DMS53 treated with DMSO at 0.1 percent for 48 hours (cell line): Measurements from ENCODE around the gene RDM1.

Experiments
- DNase-seq: peaks from one replicate; lab custom pipeline; 2025; ENCODE audit not compliant: unreplicated experiment; lab: John Stamatoyannopoulos, UW

The RDM1 gene

DNA sequence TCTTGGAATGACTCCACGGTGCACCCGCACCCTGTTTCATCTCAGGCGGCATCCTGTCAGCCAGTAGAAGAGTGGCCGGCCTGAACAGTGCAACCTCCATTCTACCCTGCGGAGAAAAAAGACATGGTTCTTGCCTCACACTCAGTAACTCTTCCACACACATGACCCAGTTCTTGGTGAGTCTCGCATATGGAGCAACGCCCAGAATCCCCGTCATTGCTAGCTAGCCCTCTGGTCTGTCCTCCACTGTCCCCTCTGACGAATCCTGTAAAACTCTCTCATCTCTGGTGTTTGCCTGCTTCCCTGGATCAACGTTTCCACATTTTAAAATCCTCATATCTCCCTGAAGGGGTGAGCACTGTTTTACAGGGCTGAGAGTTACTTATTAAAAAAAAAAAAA, 4.2 kb upstream of the RDM1 start:
- no peak for DNase-seq

DNA sequence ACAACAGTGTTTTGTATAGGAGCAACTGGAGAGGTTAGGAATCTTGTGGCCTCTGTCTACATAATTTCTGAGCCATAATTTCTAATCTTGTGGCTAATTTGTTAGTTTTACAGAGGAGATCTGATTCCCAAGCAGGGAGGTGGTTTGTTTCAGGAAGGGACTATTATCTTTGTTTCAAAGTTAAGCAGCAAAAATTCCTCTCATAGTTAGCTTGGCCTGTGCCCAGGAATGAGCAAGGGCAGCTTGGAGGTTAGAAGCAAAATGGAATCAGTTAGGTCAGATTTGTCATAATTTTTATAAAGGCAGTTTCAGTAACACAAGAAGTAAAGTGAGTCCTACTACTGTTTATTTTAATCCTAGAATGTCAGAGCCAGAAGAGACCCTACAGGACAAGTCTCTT, 2.0 kb upstream of the RDM1 start:
- DNase-seq: no peak

DNA sequence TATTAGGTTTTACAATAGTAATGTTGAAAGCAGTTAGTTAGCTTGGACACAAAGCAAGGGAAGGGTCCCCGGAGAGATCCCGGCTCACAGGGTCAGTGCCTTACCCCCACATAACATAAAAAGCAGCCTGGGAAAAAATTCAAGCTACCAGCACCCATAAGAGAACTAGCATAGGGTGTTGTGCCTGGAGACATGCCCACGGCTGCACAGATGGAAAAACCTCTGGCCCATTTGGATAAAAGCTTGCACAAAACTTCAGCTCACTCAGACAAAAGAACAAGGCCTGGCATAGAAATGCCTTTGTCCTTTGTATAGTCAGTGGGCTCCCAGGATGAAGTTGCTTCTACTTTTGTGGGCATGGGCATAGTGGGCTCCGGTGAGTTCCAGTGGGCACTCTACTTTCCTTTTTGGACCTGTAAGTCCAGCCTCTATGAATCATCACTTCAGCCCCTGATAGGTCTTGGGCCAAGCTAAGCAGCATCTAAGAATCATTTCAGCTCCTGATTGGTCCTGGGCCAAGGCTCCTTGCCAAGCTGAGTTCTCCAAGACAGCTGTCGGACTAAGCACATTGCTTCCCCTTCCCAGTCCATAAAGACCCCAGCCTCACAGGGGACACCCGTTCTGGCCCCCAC, 1.3 kb upstream of the RDM1 start:
- DNase-seq: no peak

DNA sequence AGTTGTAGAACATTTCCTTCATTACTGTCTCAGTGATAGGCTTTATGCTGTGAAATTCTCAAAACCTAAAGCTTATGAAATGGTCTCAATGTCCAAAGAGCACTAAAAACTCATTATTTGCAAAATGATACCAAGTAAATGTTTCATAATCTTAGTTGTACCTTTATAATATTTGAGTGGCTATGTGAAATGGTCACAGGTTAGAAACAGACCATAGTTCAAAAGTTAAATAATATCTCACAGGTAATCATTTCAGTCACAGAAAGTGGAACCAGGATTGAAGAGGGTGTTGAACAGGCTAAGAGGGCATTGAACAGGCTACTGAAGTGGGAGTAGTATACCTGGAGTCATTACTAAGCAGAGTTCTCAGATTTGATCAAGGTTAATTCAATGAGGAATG, 2.9 kb downstream of the RDM1 start:
- no peak for DNase-seq

DNA sequence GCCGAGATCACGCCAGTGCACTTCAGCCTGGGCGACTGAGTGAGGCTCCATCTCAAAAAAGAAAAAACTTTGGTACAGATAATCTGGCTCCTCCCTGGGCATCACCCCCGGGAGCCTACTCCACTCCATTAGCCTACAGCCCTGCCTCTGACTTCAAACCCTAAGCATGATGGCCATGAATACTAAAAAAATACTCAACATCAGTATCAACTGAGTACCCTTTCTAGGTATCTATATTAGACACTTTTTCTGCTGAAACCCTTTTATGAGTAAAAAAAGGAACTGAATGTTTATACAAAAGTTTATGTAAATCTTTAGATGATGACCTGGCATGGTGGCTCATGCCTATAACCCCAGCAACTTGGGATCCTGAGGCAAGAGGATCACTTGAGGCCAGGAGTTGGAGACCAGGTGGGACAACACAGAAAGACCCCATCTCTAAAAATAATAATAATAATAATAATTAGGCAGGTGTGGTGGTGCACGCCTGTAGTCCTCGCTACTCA, 6.9 kb downstream of the RDM1 start:
- DNase-seq: no peak

DNA sequence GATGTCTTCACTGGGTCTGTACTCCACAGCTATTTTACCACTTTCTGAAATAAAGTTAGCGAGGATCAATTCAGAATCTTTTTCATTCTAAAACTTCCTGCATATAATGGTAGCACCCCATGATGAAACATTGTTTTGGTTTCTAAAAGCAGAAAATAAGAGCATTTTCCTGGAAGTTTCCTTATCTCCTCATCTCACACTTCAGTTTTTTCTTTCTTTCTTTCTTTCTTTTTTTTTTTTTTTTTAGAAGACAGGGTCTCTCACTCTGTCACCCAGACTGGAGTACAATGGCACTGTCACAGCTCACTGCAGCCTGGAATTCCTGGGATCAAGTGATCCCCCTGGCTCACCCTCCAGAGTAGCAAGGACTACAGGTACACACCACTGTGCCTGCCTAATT, 10.3 kb downstream of the RDM1 start:
- no peak for DNase-seq

DNA sequence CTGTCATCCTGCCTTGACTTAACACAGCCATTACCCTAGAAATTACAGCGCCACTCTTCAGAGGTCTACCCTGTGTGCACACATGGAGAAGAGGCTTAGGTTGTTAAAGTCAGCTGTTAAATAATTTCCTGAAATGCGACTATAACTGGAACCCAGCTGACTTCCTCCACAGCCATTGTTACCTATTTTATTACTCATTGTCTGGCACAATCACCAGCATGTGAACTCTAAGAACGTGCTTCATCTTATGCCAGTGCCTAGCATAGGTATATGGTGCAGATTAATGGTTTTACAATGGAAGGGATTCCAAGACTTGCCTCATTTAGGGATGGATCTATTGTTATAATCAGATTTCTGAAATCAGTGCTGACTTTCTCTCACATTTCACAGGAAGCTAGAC, 11.9 kb downstream of the RDM1 start:
- no peak for DNase-seq

DNA sequence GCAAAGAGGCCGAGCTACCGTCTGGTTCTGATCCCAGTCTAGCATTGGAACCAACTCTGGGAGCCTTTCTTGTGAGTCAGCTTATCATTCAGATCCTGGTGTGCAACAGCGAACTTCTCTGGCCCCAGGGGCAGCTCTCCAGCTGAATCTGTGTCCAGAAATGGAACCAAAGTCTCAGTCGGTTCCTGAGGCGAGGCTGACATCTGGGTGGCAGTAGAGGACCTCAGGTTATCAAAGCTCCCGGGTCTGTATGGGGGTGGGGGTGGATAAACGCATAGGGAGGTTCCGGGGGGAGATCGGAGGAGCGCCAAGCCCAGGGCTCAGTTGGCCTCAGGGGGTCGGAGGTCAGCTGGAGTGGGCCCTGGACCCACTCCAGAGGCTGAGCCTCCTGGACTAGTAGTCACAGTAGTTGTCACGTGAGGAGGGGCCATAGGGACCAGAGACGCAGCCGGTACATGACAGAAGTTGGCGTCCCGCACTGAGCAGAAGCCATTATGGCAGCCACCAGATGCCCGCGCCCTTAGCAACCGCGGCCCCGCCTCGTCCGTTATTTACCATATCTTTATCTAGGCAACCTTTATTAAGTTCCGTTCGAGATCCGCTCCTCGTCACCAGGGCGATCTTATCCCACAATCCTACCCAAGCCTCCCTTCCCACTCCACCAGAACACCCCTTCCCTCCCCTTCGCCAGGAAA, 12.9 kb downstream of the RDM1 start:
- no peak for DNase-seq

DNA sequence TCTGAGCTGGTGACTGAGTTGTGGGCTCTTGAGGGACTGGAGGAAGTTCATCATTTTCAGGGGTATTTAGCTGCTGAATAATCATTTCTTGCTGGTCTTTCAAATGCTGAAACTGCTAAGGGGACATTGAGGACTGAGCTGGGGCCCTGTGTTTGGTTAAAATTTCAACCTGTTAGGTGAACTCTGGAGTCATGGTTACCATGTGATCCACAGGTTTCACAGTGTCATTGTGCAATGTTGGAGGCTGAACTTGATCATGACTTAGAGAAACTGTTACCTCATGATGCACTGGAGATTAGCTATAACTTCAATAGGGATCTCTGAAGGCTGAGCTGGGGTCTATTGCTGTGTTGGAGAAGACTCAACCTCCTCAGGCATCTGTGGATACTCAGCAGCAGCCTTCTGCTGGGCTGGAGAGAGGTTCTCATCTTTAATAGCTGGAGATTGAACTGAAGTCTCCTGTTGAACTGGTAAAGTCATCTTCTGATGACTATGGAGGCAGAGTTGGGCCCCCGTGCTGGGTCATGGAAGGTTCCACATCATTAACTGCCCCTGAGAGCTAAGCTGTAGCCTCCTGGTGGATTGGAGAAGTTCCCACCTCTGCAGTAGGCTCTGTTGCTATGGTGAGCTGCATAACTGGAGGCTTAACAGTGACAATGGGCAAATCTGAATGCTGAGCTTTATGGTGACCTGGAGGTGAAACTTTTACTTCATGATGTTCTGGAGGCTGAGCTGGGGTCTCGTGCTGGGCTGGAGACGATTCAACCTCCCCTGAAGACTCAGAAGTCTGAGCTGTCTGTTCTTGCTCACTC, 15.2 kb downstream of the RDM1 start:
- DNase-seq: no peak

DNA sequence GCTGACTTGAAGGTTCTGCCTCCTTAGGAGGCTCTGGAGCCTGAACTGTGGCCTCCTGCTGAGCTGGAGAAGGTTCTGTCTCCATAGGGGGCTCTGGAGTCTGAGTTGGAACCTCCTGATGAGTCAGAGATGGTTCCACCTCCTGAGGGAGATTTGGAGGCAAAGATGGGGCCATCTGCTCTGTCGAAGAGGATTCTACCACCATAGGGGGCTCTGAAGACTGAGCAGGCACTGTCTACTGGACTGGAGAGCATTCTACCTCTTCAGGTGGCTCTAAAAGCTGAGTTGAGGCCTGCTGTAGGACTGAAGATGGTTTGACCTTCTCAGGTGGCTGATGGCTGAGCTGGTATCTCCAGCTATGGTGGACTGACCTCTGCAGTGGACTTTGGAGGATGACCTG, 16.2 kb downstream of the RDM1 start:
- no peak for DNase-seq

DNA sequence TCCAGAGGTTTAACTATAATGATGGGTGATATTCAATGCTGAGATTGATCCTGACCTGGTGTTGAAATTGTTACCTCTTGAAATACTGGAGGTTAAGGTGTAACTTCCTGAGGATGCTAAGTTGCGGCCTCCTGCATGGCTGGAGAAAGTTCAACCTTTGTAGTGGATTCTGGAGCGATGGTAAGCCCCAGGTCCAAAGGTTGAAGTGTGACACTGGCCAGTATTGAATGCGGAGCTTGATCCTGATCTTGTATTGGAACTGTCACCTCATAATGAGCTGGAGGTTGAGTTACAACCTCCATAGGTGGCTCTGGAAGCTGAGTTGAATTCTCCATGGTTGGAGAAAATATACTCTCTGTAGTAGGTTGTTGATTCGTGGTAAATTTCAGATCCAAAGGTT, 17.0 kb downstream of the RDM1 start:
- no peak for DNase-seq

DNA sequence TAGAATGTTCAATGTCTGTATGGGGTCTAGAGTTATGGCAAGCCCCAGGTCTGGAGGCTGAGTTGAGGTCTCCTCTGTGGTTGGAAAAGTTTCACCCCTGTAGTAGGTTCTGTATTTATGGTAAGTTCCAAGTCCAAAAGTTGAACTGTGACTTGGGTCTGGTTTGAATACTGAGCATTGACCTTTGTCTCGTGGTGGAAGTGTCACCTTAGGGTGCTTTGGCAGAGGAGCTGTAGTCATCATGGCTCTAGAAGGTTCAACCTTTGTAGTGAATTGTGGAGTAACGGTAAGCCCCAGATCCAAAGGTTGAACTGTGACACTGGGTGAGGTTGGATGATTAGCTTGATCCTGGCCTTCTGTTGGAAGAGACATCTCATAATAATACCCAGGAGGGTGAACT, 17.6 kb downstream of the RDM1 start:
- no peak for DNase-seq

DNA sequence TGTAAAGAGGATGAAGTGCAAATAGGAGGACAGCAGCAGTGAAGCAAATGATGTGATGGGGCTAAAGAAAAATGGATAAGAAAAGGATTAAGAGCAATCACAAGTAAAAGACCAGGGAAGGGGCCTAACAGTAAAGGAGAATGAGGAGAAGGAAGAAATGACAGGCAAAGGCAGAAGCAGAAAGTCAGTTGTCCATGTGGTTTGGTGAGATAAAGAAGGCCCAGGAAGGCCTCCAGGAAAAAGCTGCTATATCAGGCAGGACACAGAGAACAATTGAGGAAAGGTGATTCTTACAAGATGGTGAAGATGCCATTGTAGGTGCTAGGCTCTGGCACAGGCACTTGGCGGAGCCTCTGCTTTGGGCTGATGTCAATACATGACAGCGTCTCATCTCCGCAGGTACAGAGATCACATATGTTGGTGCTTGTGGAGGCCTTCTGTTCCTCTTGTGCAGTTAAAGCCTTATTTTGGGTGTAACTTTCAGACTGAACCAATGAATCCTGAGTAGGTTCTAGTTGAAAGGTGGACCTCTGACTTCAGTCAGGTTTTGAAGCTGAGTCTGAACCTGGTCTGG, 18.1 kb downstream of the RDM1 start:
- DNase-seq: no peak

DNA sequence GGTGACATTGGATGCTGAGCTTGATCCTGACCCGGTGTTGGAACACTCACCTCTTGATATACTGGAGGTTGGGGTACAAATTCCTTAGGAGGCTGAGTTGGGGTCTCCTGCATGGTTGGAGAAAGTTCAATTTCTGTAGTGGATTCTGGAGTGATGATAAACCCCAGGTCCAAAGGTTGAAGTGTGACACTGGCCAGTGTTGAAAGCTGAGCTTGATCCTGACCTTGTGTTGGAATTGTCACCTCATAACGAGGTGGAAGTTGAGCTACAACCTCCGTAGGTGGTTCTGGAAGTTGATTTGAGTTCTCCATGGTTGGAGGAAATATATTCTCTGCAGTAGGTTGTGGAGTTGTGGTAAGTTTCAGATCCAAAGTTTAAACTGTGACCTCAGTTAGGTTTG, 21.2 kb downstream of the RDM1 start:
- DNase-seq: no peak

DNA sequence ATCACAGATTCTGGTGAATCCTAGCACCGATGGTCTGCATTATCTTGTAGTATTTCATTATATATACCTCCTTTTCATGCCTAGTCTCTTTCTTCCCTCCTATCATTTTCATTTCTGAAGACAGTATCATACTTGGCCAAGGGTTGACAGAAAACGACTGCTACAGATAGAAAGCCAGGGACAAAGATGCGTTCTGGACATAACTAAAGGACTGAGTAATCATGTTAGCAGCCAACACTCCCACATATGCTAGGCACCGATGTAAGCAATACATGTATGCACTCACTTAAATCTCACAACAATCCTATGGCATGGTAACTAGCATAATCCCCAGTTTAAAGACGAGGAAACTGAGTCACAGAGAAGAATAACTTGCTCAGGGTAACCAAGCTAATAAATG, 22.9 kb downstream of the RDM1 start:
- DNase-seq: no peak

DNA sequence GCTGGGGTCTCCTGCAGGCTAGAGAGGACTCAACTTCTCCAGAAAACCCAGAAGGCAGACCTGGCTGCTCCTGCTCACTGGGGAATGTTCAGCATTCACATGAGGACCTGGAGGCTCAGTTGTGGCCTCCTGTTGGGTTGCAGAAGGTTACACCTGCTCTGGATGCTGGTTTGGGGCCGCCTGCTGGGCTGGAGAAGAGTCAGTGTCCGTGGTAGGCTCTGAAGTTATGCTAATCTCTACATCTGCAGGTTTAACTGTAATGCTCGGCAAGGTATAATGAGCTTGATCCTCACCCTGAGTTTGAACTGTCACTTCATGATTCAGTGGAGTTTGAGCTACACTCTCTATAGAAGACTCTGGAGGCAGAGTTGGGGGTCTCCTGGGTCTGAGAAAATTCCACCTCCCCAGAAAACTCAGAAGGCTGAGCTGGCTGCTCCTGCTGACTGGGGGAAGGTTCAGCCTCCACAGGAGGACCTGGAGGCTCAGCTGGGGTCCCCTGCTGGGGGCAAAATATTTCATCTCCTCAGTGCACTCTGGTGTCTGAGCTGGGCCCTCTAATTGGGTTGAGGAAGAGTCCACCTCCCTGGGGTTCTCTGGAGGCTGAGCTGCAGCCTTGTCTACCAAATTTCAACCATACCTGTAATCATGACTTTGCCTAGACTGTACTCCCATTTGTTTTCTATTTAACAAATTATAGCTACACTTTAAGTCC, 23.5 kb downstream of the RDM1 start:
- DNase-seq: no peak

DNA sequence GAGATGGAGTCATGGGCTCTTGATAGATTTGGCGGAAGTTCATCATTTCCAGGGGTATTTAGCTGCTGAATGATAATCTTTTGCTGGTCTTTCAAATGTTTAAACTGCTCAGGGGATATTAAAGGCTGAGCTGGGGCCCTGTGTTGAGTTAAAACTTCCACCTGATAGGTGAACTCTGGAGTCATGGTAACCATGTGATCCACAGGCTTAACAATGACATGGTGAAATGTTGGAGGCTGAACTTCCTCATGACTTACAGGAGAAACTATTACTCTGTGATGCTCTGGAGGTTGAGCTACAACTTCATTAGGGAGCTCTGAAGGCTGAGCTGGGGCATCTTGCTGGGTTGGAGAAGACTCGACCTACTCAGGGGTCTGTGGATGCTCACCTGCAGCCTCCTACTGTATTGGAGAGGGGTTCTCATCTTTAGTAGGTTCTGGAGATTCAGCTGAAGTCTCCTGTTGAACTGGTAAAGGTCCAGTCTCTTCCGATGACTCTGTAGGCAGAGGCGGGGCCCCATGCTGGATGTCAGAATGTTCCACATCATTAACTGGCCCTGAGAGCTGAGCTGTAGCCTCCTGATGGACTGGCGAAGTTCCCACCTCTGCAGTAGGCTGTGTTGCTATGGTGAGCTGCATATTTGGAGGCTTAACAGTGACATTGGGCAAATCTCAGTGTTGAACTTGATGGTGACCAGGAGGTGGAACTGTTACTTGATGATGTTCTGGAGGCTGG, 24.2 kb downstream of the RDM1 start:
- DNase-seq: no peak

DNA sequence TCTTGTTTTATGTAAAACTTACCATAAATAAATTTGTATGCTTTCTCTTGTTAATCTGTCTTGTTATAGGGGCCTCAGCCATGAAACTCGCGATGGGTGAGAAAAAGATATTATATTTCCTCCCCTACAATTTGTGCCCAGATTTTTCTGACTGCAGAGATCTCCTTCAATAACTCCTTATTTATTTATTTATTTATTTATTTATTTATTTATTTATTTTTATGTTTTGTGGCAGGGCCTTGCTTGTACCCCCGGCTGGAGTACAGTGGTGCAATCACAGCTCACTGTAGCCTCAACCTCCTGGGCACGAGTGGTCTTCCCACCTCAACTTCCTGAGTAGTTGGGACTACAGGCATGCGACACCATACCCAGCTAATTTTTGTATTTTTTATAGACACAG, 27.1 kb downstream of the RDM1 start:
- DNase-seq: no peak

DNA sequence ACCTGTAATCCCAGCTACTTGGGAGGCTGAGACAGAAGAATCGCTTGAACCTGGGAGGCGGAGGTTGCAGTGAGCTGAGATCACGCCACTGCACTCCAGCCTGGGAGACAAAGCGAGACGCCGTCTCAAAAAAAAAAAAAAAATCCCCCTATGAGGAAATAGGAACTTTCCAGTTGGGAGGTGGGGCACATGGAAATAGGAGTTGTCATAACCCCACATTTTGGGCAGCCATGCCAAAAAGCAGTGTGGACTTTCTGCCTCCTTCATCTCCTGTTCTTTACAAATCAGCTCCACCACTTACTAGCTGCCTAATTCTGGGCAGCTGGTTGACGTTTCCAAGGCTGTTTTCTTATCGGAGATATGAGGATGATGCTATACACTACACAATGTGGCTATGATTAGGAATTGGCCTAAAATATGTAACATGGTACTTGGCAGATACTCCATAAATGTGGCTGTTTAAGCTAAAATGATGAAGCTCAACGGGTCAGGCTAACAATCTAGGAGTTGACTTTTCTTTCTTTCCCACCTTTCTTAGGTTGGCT, 28.9 kb downstream of the RDM1 start:
- no peak for DNase-seq
